Activated T-helper 2 cell treated with anti-CD3 and anti-CD28 coated beads, Interferon-gamma antibody, Interleukin-2, Interleukin-4, amounts not matched to agents 10 μg/mL and 5 μg/mL and 100 μg/mL, durations not matched to agents 14 hours and 24 hours and 36 hours (primary cell): Measurements from ENCODE around the gene OPRM1. TPM values are rescaled to one million over a fixed set of nuclear protein-coding genes. Genes with fewer than 3 reads are reported as not detected.
"Not testable (repeated sequence)": the region's sequence is repeated elsewhere in the genome, so short reads cannot be mapped to it uniquely, and the experiment has no call there.

Experiments used
- DNase-seq: peaks from one replicate; pipeline ENCODE4 v3.0.0; 2021; ENCODE audit warnings: low spot score
- H3K27ac Mint-ChIP-seq: one replicate; pipeline ENCODE4 v1.8.0; 2021; ENCODE audit warnings: mixed read lengths
- H3K27me3 Mint-ChIP-seq: one replicate; pipeline ENCODE4 v1.8.0; 2021; ENCODE audit warnings: low read depth, mixed read lengths
- H3K36me3 Mint-ChIP-seq: one replicate; pipeline ENCODE4 v1.8.0; 2021; ENCODE audit warnings: low read depth, mixed read lengths
- H3K4me1 Mint-ChIP-seq: one replicate; pipeline ENCODE4 v1.8.0; 2021; ENCODE audit warnings: low read depth, mixed read lengths
- H3K4me3 Mint-ChIP-seq: one replicate; pipeline ENCODE4 v1.8.0; 2021; ENCODE audit warnings: low read depth, mild to moderate bottlenecking, moderate library complexity, mixed read lengths
- H3K9me3 Mint-ChIP-seq: one replicate; pipeline ENCODE4 v1.8.0; 2021; ENCODE audit warnings: mixed read lengths
- intact Hi-C: fragments of 100-400 bp; cut with micrococcal nuclease; formaldehyde crosslinking; loops from one replicate; pipeline ENCODE4 v1.15.1; 2023
- total RNA-seq: library from RNA; stranded (reverse); gene quantifications from 2 replicates; pipeline ENCODE4 v1.2.3, GENCODE V29; 2022

The OPRM1 gene
- total RNA-seq, 1 donor from 2014 or later = not detected

DNA sequence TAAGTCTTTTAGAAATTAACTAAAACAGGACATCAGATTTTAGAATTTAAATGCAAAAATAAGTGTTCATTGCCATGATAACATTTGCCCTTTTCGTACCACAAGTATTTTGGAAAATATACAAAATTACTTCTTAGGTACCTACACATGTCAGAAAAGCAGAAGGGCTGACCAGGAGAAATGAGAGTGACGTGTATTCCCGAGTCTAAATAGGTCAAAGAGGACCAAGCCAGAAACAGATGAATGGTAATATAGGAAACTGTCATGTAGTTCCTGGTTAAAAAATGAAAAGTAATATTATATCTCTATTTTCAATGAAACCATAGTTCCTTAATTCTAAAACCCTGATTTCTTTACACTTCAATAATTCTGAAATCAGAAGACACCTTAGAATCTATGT lies 191.4 kb downstream of the OPRM1 start:
- no peaks in the 10 kb centered on the region for H3K9me3 Mint-ChIP-seq
- intact Hi-C loops = loop anchor here (2.0 to 10.0 kb wide), 4 partner anchors 37 to 1084 kb away; partner anchors contain the start of gene TFB1M
- no peak overlapping the region for H3K27ac Mint-ChIP-seq
- DNase-seq = no peak
- no peaks in the 10 kb centered on the region for H3K27me3 Mint-ChIP-seq
- peaks cover 46% of the 10 kb centered on the region for H3K4me1 Mint-ChIP-seq
- H3K4me3 Mint-ChIP-seq = no peak overlapping the region
- no peaks in the 10 kb centered on the region for H3K36me3 Mint-ChIP-seq

GRCh38 chr6:154230910-154231595 lies 192.0 kb downstream of the OPRM1 start:
- H3K27me3 Mint-ChIP-seq = no peaks in the 10 kb centered on the region
- H3K4me1 Mint-ChIP-seq = peaks cover 43% of the 10 kb centered on the region
- no peaks in the 10 kb centered on the region for H3K36me3 Mint-ChIP-seq
- intact Hi-C loops = loop anchor here (2.0 to 10.0 kb wide), 4 partner anchors 36 to 1084 kb away; partner anchors contain the start of gene TFB1M
- no peaks in the 10 kb centered on the region for H3K9me3 Mint-ChIP-seq
- DNase-seq = no peak
- peak overlapping the region; percentile 35 for H3K27ac Mint-ChIP-seq
- H3K4me3 Mint-ChIP-seq = peak overlapping the region; percentile 46

DNA sequence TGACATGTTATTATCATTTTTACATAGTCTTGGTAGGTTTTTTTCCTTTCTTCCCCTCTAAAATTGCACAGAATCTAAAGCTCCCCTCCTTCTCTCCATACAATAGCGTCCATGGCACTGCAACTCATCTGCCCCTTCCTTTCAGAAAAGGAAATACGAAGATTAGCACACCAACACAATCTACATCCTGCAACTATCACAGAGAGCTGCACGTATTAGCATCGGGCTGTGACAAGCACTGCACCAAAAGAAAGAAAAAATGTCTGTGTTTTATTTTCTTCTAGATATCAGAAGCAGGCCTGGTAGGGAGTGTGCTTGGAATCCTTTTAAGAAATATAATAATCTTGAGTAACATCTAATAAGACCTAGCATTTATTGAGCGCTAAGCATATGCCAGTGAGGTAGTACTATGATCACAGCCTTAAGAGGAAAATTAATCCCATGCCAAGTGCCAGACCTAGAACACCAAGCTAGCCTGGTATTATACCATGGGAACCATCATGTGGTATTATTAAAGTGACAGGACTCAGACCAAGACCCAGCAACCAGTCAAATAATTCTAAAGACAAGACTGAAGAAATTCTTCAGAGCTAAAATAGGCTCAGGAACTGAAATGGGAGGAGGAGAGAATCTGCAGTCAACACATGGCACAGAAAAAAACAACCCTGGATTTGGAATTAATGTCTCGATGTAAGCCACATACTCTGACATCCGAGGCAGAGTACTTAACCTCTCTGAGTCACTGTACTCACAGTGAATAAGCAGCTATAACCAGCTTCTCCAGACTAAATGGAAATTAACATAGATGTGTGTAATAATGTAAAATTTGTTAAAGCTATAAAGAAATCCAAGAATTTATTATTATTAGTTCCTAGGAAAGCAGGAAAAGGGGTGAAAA lies 193.2 kb downstream of the OPRM1 start:
- Mint-ChIP-seq H3K4me3 (peak overlapping the region; percentile 17), H3K9me3 (no peaks in the 10 kb centered on the region), H3K36me3 (no peaks in the 10 kb centered on the region), H3K4me1 (peaks cover 42% of the 10 kb centered on the region), H3K27me3 (peaks cover 2% of the 10 kb centered on the region), H3K27ac (peak overlapping the region; percentile 18)
- no peak for DNase-seq
- intact Hi-C loops = loop anchor here (1.0 to 10.0 kb wide), 3 partner anchors 15 to 1083 kb away; partner anchors contain the start of gene TFB1M

GRCh38 chr6:154233383-154233782 lies 194.3 kb downstream of the OPRM1 start:
- Mint-ChIP-seq H3K27me3 (peaks cover 2% of the 10 kb centered on the region), H3K27ac (no peak overlapping the region), H3K9me3 (no peaks in the 10 kb centered on the region), H3K4me3 (no peak overlapping the region), H3K4me1 (peaks cover 41% of the 10 kb centered on the region), H3K36me3 (no peaks in the 10 kb centered on the region)
- intact Hi-C loops = loop anchor here (5.0 to 10.0 kb wide), 2 partner anchors 34 to 1081 kb away; partner anchors contain the start of gene TFB1M
- DNase-seq = no peak

- Mint-ChIP-seq H3K27me3 (peaks cover 2% of the 10 kb centered on the region), H3K27ac (no peak overlapping the region), H3K36me3 (no peaks in the 10 kb centered on the region), H3K4me1 (peaks cover 38% of the 10 kb centered on the region), H3K9me3 (no peaks in the 10 kb centered on the region), H3K4me3 (no peak overlapping the region)
- DNase-seq = no peak
- intact Hi-C loops = loop anchor here (5.0 to 10.0 kb wide), 2 partner anchors 33 to 1081 kb away; partner anchors contain the start of gene TFB1M
Observed at GRCh38 chr6:154234019-154234772, 195.2 kb downstream of the OPRM1 start.

GRCh38 chr6:154236646-154237301 lies 197.7 kb downstream of the OPRM1 start:
- Mint-ChIP-seq H3K27ac (no peak overlapping the region), H3K4me1 (peaks cover 39% of the 10 kb centered on the region), H3K9me3 (no peaks in the 10 kb centered on the region), H3K27me3 (peaks cover 2% of the 10 kb centered on the region), H3K4me3 (no peak overlapping the region), H3K36me3 (peaks cover 4% of the 10 kb centered on the region)
- no peak for DNase-seq
- intact Hi-C loops = loop anchor here (10.0 kb wide), 1 partner anchor 1078 kb away; the partner anchor contains the start of gene TFB1M

DNA sequence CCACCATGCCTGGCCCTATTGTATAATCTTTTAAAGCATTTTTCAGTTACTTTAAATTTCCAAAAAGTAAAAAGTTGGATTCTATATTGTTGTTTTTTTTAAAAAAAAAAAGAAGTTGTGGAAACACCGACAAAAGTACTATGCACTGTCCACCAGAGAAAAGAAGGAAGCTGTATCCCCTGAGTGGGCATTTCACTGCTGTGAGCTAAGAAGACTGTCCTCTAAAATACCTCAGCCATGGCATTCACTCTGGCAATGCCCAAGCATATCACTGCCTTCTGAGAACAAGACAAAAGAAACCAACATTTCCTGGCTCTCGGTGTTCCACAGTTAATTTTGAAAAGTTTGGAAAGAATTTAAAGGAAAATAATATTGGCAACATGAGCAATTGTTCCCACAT lies 199.8 kb downstream of the OPRM1 start:
- peaks cover 8% of the 10 kb centered on the region for H3K9me3 Mint-ChIP-seq

DNA sequence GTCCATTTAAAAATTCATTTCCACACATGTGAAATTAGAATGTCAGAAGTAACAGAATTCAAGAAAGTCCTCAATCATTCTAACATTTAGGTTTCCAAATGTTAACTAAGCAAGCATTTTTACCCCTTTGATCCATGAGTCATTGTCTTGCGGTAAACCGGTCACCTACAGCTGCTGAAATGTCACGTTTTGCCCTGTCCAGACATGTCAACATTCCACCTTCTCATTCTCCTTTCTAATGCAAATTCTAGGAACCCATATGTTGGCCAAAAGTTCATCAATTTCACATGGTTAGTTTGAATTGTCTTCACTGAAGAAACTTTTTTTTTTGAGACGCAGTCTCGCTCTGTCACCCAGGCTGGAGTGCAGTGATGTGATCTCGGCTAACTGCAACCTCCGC lies 200.4 kb downstream of the OPRM1 start:
- H3K36me3 Mint-ChIP-seq = peaks cover 20% of the 10 kb centered on the region
- no peak overlapping the region for H3K27ac Mint-ChIP-seq
- H3K27me3 Mint-ChIP-seq = peaks cover 2% of the 10 kb centered on the region
- no peak overlapping the region for H3K4me3 Mint-ChIP-seq
- H3K9me3 Mint-ChIP-seq = peaks cover 8% of the 10 kb centered on the region
- DNase-seq = no peak
- intact Hi-C loops = loop anchor here (10.0 kb wide), 1 partner anchor 1075 kb away; the partner anchor contains the start of gene TFB1M
- H3K4me1 Mint-ChIP-seq = peaks cover 42% of the 10 kb centered on the region

More for the DNA sequence above, 199.8 kb downstream of the OPRM1 start:
- peaks cover 2% of the 10 kb centered on the region for H3K27me3 Mint-ChIP-seq
- H3K36me3 Mint-ChIP-seq = peaks cover 19% of the 10 kb centered on the region
- no peak overlapping the region for H3K27ac Mint-ChIP-seq
- intact Hi-C loops = loop anchor here (10.0 kb wide), 1 partner anchor 1076 kb away; the partner anchor contains the start of gene TFB1M
- peaks cover 40% of the 10 kb centered on the region for H3K4me1 Mint-ChIP-seq
- H3K4me3 Mint-ChIP-seq = no peak overlapping the region
- DNase-seq = no peak

DNA sequence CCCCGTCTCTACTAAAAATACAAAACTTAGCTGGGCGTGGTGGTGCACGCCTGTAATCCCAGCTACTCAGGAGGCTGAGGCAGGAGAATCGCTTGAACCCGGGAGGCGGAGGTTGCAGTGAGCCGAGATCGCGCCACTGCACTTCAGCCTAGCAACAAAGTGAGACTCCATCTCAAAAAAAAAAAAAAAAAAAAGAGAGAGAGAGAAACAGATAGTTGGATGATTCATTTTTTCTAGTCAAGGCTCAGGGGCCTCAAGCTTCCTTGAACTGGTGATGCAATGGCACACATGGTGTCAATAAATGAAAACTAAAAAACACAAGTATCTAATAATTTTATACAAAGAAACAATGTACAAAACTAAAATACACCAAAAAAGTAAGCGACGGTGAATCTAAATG lies 202.0 kb downstream of the OPRM1 start:
- H3K9me3 Mint-ChIP-seq, H3K4me3 Mint-ChIP-seq, H3K27ac Mint-ChIP-seq, DNase-seq: not testable (repeated sequence)
- H3K27me3 Mint-ChIP-seq = peaks cover 13% of the 10 kb centered on the region
- peaks cover 51% of the 10 kb centered on the region for H3K4me1 Mint-ChIP-seq
- intact Hi-C loops = loop anchor here (1.0 kb wide), 1 partner anchor 9 kb away; no protein-coding TSS in a partner anchor
- peaks cover 24% of the 10 kb centered on the region for H3K36me3 Mint-ChIP-seq

DNA sequence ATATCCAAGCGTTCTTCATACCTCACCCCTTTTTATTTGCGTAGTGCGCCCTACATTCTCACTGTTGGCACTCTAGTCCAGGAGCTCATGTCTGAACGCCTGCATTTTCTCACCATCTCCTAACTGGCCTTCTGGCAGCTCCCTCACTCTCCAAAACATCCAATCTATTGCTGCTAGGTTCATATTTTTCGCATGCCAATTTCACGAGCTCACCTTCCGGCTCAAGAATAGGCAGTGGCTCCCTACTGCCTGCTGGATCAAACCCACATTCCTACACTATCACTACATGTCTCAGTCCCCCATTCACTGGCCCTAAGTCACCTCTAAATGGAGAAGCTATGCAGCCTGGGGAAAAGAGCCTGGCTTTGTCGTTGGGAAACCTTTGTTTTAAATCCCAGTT lies 202.5 kb downstream of the OPRM1 start:
- H3K9me3 Mint-ChIP-seq = peaks cover 8% of the 10 kb centered on the region
- H3K4me1 Mint-ChIP-seq = peaks cover 56% of the 10 kb centered on the region
- peaks cover 29% of the 10 kb centered on the region for H3K36me3 Mint-ChIP-seq
- intact Hi-C loops = loop anchor here (1.0 kb wide), 1 partner anchor 9 kb away; no protein-coding TSS in a partner anchor
- no peak for DNase-seq
- H3K27me3 Mint-ChIP-seq = peaks cover 16% of the 10 kb centered on the region
- H3K27ac Mint-ChIP-seq = peak overlapping the region; percentile 53
- no peak overlapping the region for H3K4me3 Mint-ChIP-seq

- Mint-ChIP-seq H3K27ac (no peak overlapping the region), H3K4me1 (peaks cover 67% of the 10 kb centered on the region), H3K36me3 (peaks cover 29% of the 10 kb centered on the region), H3K9me3 (peaks cover 8% of the 10 kb centered on the region), H3K27me3 (peaks cover 19% of the 10 kb centered on the region), H3K4me3 (no peak overlapping the region)
- DNase-seq = no peak
- intact Hi-C loops = no loop called here
Observed at GRCh38 chr6:154242617-154243357, 203.7 kb downstream of the OPRM1 start.
